OCI-LY3 (cell line): ENCODE measurements around the gene IL2RG.

Experiments used
- EZH2phosphoT487 ChIP-seq: fragments of 200-600 bp; shearing (Covaris generic); IDR thresholded peaks from 2 replicates; pipeline ENCODE4 v1.6.1; 2018; ENCODE audit warnings: antibody characterized with exemption, mixed run types, low read depth
- TF ChIP-seq, protein P1 (sequence below): fragments of 200-600, 300-600 bp; sonication (generic); IDR thresholded peaks from 2 replicates; pipeline ENCODE4 v1.5.1; 2014; ENCODE audit warnings: antibody characterized with exemption, low read length, low read depth

DNA sequence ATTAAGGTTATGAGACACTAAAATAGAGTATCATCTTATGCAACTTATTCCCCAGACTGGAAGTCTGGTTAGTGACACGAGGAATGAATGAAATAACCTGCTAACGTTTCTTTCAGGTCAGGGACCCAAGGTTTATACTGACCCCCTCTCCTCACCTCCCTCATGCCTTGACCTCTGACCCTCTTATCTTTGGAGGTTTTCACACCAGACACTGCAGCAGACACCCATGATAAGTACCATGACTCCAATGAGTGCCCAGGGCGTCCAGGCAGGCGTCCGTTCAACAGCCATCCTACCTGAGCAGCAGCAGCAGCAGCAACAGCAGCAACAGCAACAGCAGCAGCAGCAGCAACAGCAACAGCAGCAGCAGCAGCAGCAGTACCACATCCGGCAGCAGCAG lies 29.1 kb upstream of the IL2RG start:
- TF ChIP-seq, protein P1, sequence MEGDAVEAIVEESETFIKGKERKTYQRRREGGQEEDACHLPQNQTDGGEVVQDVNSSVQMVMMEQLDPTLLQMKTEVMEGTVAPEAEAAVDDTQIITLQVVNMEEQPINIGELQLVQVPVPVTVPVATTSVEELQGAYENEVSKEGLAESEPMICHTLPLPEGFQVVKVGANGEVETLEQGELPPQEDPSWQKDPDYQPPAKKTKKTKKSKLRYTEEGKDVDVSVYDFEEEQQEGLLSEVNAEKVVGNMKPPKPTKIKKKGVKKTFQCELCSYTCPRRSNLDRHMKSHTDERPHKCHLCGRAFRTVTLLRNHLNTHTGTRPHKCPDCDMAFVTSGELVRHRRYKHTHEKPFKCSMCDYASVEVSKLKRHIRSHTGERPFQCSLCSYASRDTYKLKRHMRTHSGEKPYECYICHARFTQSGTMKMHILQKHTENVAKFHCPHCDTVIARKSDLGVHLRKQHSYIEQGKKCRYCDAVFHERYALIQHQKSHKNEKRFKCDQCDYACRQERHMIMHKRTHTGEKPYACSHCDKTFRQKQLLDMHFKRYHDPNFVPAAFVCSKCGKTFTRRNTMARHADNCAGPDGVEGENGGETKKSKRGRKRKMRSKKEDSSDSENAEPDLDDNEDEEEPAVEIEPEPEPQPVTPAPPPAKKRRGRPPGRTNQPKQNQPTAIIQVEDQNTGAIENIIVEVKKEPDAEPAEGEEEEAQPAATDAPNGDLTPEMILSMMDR: no peak
- TF ChIP-seq EZH2phosphoT487: no peak
